GM23338 (cell line): ENCODE results near the gene GNG4. TPM values are rescaled to one million over a fixed set of nuclear protein-coding genes. Genes with fewer than 3 reads are reported as not detected.

Experiments
- ATAC-seq: fragments of 200-7000 bp; cut with Tn5 transposase; 3 replicates; pipeline ENCODE4 v1.9.1; 2020
- DNase-seq: peaks from one replicate; pipeline ENCODE4 v3.0.0-alpha.2; 2015; ENCODE audit warnings: low spot score
- H2AFZ ChIP-seq: fragments of 200-600 bp; sonication (generic); 2 replicates; pipeline ENCODE4 v1.8.0; 2016; ENCODE audit warnings: antibody characterized with exemption, mild to moderate bottlenecking, moderate library complexity
- H3F3A ChIP-seq: fragments of 200-600 bp; sonication (generic); replicated peaks from 2 replicates; pipeline ENCODE4 v1.8.0; 2017; ENCODE audit warnings: antibody characterized with exemption, mixed run types, low read depth
- H3K27ac ChIP-seq: fragments of 200-600 bp; sonication (generic); 2 replicates; pipeline ENCODE4 v1.6.1; 2016; ENCODE audit warnings: low read depth
- H3K27me3 ChIP-seq: fragments of 200-600 bp; sonication (generic); 2 replicates; pipeline ENCODE4 v1.8.0; 2016; ENCODE audit warnings: mild to moderate bottlenecking, mixed run types, moderate library complexity; ENCODE audit not compliant: insufficient read depth
- H3K36me3 ChIP-seq: fragments of 200-600 bp; sonication (generic); 2 replicates; pipeline ENCODE4 v1.8.0; 2016; ENCODE audit warnings: mild to moderate bottlenecking; ENCODE audit not compliant: insufficient read depth
- H3K4me1 ChIP-seq: fragments of 200-600 bp; sonication (generic); 2 replicates; pipeline ENCODE4 v1.8.0; 2016; ENCODE audit warnings: mild to moderate bottlenecking, moderate library complexity; ENCODE audit not compliant: insufficient read depth
- H3K4me2 ChIP-seq: fragments of 200-600 bp; sonication (generic); 2 replicates; pipeline ENCODE4 v1.7.1; 2017; ENCODE audit warnings: mixed run types
- H3K4me3 ChIP-seq: fragments of 200-600 bp; sonication (generic); 2 replicates; pipeline ENCODE4 v1.6.1; 2016; ENCODE audit warnings: mixed run types
- H3K79me2 ChIP-seq: fragments of 200-600 bp; sonication (generic); replicated peaks from 2 replicates; pipeline ENCODE4 v1.8.0; 2017; ENCODE audit warnings: mild to moderate bottlenecking; ENCODE audit not compliant: insufficient read depth
- H3K9me2 ChIP-seq: fragments of 200-600 bp; sonication (generic); 2 replicates; pipeline ENCODE4 v1.8.0; 2017; ENCODE audit not compliant: insufficient read depth
- H4K20me1 ChIP-seq: fragments of 200-600 bp; sonication (generic); replicated peaks from 2 replicates; pipeline ENCODE4 v1.8.0; 2017; ENCODE audit warnings: mild to moderate bottlenecking; ENCODE audit not compliant: insufficient read depth
- H3K27ac Mint-ChIP-seq: 2 replicates; pipeline ENCODE4 v1.8.0; 2020; ENCODE audit warnings: inconsistent platforms, mild to moderate bottlenecking, moderate library complexity, mixed read lengths
- H3K27me3 Mint-ChIP-seq: 3 replicates; pipeline ENCODE4 v1.8.0; 2022; ENCODE audit warnings: low read depth, mild to moderate bottlenecking, moderate library complexity, mixed read lengths, inconsistent platforms; ENCODE audit not compliant: insufficient read depth, poor library complexity
- H3K36me3 Mint-ChIP-seq: 3 replicates; pipeline ENCODE4 v1.8.0; 2021; ENCODE audit warnings: low read depth, mild to moderate bottlenecking, inconsistent platforms, moderate library complexity, mixed read lengths
- H3K4me1 Mint-ChIP-seq: 3 replicates; pipeline ENCODE4 v1.8.0; 2020; ENCODE audit warnings: mild to moderate bottlenecking, inconsistent platforms, mixed read lengths
- H3K4me3 Mint-ChIP-seq: 3 replicates; pipeline ENCODE4 v1.8.0; 2021; ENCODE audit warnings: moderate library complexity, mild to moderate bottlenecking, inconsistent platforms, mixed read lengths
- H3K9me3 Mint-ChIP-seq: 3 replicates; pipeline ENCODE4 v1.8.0; 2020; ENCODE audit warnings: moderate library complexity, mild to moderate bottlenecking, inconsistent platforms, mixed read lengths
- CREB1 ChIP-seq: fragments of 250-450 bp; sonication (Bioruptor Pico); IDR thresholded peaks from 2 replicates; pipeline ENCODE4 v1.5.0; 2020; ENCODE audit warnings: low read depth, mild to moderate bottlenecking, moderate library complexity
- EZH2phosphoT487 ChIP-seq: fragments of 200-600 bp; sonication (generic); IDR thresholded peaks from one replicate; pipeline ENCODE4 v1.8.1; 2018; ENCODE audit warnings: antibody characterized with exemption; ENCODE audit not compliant: unreplicated experiment
- NANOG ChIP-seq: IDR thresholded peaks from 2 replicates; pipeline ENCODE4 v1.6.1; 2016; ENCODE audit warnings: antibody characterized with exemption, borderline replicate concordance
- POLR2AphosphoS5 ChIP-seq: IDR thresholded peaks from 2 replicates; pipeline ENCODE4 v1.6.1; 2016; ENCODE audit warnings: antibody characterized with exemption, low read depth
- ZNF114 ChIP-seq: fragments of 250-450 bp; sonication (Bioruptor Pico); IDR thresholded peaks from 2 replicates; pipeline ENCODE4 v1.5.0; 2020; ENCODE audit warnings: mild to moderate bottlenecking, moderate library complexity
- ZNF331 ChIP-seq: fragments of 250-450 bp; sonication (Bioruptor Pico); IDR thresholded peaks from 2 replicates; pipeline ENCODE4 v1.5.0; 2020; ENCODE audit warnings: low read depth, mild to moderate bottlenecking, moderate library complexity
- polyA plus RNA-seq: library from polyadenylated mRNA; unstranded; fragments of >200 nt; fragmentation: Nextera tagmentation; extraction: Ambion mirVana; gene quantifications from 2 replicates; pipeline ENCODE4 v1.2.1, GENCODE V29; 2016
- total RNA-seq: library from RNA; depleted of rRNA; stranded (reverse); fragments of >200 nt; shearing (Covaris generic); gene quantifications from 2 replicates; pipeline ENCODE4 v1.2.3, GENCODE V29; 2014
- TF ChIP-seq, protein P1 (sequence below): fragments of 250-450 bp; sonication (Bioruptor Pico); IDR thresholded peaks from 2 replicates; pipeline ENCODE4 v1.5.0; 2020; ENCODE audit warnings: mild to moderate bottlenecking, moderate library complexity
- TF ChIP-seq, protein P2 (sequence below): IDR thresholded peaks from 2 replicates; pipeline ENCODE4 v1.6.1; 2016; ENCODE audit warnings: antibody characterized with exemption
- TF ChIP-seq, protein P3 (sequence below), 2 experiments: fragments of 200-600 bp in 1 of 2; sonication (generic) in 1 of 2; conservative IDR thresholded peaks; 2 replicates each; pipeline versions ENCODE4 v1.5.1 to v1.6.1; 2016 to 2017; ENCODE audit warnings: antibody characterized with exemption in 2 of 2, low read depth in 2 of 2, mild to moderate bottlenecking in 2 of 2, moderate library complexity in 1 of 2
- TF ChIP-seq, protein P4 (sequence below): IDR thresholded peaks from one replicate; pipeline ENCODE4 v1.6.1; 2018; ENCODE audit warnings: antibody characterized with exemption; ENCODE audit not compliant: unreplicated experiment

GNG4 gene
- total and polyA plus RNA-seq, 2 experiments from 2014 or later, result 40.2 to 49.2 TPM

DNA sequence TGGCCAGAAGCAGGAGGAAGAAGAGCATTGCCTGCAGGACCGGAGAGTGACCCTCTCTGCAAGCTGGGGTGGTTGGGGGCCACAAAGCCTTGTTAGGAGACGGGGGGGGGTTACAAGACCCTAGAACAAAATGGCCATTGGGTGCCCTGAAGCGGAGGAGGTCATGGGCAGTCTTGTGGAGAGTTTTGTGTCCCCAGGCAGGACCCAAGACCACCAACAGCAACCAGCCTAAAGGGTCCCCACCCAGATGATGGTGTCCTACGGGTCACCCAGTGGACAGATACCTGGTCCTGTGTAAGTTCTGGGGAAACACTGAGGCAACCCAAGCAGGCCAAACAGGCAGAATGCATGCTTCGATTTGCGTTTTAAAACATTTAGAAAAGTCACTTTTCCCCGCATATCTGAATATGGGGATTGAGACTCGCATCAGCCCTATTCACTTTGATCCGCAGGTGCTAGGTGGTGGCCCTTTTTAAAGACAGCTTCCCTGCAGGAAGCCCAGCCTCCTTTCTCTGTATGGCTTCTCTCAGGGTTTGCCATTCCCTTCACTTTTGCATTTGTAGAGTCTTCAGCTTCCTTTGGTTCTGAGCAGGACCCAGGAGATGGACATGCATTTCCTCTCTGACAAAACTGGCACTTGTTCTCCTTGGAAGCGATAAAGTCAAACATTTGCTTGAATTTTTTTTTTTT lies 21.1 kb downstream of the GNG4 start (continued):
- TF ChIP-seq, protein P1, sequence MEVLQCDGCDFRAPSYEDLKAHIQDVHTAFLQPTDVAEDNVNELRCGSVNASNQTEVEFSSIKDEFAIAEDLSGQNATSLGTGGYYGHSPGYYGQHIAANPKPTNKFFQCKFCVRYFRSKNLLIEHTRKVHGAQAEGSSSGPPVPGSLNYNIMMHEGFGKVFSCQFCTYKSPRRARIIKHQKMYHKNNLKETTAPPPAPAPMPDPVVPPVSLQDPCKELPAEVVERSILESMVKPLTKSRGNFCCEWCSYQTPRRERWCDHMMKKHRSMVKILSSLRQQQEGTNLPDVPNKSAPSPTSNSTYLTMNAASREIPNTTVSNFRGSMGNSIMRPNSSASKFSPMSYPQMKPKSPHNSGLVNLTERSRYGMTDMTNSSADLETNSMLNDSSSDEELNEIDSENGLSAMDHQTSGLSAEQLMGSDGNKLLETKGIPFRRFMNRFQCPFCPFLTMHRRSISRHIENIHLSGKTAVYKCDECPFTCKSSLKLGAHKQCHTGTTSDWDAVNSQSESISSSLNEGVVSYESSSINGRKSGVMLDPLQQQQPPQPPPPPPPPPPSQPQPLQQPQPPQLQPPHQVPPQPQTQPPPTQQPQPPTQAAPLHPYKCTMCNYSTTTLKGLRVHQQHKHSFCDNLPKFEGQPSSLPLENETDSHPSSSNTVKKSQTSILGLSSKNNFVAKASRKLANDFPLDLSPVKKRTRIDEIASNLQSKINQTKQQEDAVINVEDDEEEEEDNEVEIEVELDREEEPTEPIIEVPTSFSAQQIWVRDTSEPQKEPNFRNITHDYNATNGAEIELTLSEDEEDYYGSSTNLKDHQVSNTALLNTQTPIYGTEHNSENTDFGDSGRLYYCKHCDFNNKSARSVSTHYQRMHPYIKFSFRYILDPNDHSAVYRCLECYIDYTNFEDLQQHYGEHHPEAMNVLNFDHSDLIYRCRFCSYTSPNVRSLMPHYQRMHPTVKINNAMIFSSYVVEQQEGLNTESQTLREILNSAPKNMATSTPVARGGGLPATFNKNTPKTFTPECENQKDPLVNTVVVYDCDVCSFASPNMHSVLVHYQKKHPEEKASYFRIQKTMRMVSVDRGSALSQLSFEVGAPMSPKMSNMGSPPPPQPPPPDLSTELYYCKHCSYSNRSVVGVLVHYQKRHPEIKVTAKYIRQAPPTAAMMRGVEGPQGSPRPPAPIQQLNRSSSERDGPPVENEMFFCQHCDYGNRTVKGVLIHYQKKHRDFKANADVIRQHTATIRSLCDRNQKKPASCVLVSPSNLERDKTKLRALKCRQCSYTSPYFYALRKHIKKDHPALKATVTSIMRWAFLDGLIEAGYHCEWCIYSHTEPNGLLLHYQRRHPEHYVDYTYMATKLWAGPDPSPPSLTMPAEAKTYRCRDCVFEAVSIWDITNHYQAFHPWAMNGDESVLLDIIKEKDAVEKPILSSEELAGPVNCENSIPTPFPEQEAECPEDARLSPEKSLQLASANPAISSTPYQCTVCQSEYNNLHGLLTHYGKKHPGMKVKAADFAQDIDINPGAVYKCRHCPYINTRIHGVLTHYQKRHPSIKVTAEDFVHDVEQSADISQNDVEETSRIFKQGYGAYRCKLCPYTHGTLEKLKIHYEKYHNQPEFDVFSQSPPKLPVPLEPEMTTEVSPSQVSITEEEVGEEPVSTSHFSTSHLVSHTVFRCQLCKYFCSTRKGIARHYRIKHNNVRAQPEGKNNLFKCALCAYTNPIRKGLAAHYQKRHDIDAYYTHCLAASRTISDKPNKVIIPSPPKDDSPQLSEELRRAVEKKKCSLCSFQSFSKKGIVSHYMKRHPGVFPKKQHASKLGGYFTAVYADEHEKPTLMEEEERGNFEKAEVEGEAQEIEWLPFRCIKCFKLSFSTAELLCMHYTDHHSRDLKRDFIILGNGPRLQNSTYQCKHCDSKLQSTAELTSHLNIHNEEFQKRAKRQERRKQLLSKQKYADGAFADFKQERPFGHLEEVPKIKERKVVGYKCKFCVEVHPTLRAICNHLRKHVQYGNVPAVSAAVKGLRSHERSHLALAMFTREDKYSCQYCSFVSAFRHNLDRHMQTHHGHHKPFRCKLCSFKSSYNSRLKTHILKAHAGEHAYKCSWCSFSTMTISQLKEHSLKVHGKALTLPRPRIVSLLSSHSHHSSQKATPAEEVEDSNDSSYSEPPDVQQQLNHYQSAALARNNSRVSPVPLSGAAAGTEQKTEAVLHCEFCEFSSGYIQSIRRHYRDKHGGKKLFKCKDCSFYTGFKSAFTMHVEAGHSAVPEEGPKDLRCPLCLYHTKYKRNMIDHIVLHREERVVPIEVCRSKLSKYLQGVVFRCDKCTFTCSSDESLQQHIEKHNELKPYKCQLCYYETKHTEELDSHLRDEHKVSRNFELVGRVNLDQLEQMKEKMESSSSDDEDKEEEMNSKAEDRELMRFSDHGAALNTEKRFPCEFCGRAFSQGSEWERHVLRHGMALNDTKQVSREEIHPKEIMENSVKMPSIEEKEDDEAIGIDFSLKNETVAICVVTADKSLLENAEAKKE (CRISPR knock-in tag), result 0 out of 2 replicates have a peak, but pooled peaks have one; percentile 4
- TF ChIP-seq POLR2AphosphoS5 (no peak), NANOG (no peak)
- TF ChIP-seq, protein P2, sequence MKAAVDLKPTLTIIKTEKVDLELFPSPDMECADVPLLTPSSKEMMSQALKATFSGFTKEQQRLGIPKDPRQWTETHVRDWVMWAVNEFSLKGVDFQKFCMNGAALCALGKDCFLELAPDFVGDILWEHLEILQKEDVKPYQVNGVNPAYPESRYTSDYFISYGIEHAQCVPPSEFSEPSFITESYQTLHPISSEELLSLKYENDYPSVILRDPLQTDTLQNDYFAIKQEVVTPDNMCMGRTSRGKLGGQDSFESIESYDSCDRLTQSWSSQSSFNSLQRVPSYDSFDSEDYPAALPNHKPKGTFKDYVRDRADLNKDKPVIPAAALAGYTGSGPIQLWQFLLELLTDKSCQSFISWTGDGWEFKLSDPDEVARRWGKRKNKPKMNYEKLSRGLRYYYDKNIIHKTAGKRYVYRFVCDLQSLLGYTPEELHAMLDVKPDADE, result no peak

DNA sequence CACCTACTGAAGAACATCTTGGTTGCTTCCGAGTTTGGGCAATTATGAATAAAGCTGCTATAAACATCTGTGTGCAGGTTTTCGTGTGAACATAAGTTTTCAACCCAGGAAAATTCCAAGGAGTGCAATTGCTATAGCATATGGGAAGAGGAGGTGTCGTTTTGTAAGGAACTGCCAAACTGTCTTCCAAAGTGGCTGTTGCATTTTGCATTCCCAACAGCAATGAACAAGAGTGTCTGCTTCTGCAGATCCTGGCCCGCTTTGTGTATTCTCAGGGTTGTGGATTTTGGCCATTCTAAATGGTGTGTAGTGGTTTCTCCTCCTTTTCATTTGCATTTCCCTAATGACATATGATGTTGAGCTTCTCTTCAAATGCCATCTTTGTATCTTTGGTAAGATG lies 23.8 kb downstream of the GNG4 start:
- peaks cover 56% of the 10 kb centered on the region for H3K4me1 Mint-ChIP-seq
- H3K36me3 ChIP-seq, result no peaks in the 10 kb centered on the region
- peaks cover 8% of the 10 kb centered on the region for H3F3A ChIP-seq
- no peak overlapping the region for H3K4me3 ChIP-seq
- peaks cover 54% of the 10 kb centered on the region for H3K79me2 ChIP-seq
- H3K9me2 ChIP-seq, result peaks cover 6% of the 10 kb centered on the region; the same call in 1 of the 2 replicates
- H3K36me3 Mint-ChIP-seq, result peaks cover 3% of the 10 kb centered on the region; the same call in 2 of the 3 replicates
- no peak overlapping the region for H3K27ac ChIP-seq
- DNase-seq (no peak), ATAC-seq (no peak)
- no peak overlapping the region for H3K27ac Mint-ChIP-seq
- H3K9me3 Mint-ChIP-seq, result no peaks in the 10 kb centered on the region
- H3K27me3 ChIP-seq, result no peaks in the 10 kb centered on the region
- H4K20me1 ChIP-seq, result no peaks in the 10 kb centered on the region
- no peak overlapping the region for H3K4me2 ChIP-seq
- H3K4me1 ChIP-seq, result peaks cover 32% of the 10 kb centered on the region
- no peak overlapping the region for H2AFZ ChIP-seq
- H3K4me3 Mint-ChIP-seq, result no peak overlapping the region
- peaks cover 6% of the 10 kb centered on the region for H3K27me3 Mint-ChIP-seq
- TF ChIP-seq, protein P3, sequence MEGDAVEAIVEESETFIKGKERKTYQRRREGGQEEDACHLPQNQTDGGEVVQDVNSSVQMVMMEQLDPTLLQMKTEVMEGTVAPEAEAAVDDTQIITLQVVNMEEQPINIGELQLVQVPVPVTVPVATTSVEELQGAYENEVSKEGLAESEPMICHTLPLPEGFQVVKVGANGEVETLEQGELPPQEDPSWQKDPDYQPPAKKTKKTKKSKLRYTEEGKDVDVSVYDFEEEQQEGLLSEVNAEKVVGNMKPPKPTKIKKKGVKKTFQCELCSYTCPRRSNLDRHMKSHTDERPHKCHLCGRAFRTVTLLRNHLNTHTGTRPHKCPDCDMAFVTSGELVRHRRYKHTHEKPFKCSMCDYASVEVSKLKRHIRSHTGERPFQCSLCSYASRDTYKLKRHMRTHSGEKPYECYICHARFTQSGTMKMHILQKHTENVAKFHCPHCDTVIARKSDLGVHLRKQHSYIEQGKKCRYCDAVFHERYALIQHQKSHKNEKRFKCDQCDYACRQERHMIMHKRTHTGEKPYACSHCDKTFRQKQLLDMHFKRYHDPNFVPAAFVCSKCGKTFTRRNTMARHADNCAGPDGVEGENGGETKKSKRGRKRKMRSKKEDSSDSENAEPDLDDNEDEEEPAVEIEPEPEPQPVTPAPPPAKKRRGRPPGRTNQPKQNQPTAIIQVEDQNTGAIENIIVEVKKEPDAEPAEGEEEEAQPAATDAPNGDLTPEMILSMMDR (conservative IDR thresholded peaks at IDR 0.05; ENCODE audit: low read depth in 2 of 2), result no peak
- TF ChIP-seq ZNF114 (no peak), NANOG (no peak), ZNF331 (CRISPR knock-in tag) (no peak), EZH2phosphoT487 (no peak), CREB1 (CRISPR knock-in tag) (no peak), POLR2AphosphoS5 (no peak)
- TF ChIP-seq, protein P2, result no peak
- TF ChIP-seq, protein P4, sequence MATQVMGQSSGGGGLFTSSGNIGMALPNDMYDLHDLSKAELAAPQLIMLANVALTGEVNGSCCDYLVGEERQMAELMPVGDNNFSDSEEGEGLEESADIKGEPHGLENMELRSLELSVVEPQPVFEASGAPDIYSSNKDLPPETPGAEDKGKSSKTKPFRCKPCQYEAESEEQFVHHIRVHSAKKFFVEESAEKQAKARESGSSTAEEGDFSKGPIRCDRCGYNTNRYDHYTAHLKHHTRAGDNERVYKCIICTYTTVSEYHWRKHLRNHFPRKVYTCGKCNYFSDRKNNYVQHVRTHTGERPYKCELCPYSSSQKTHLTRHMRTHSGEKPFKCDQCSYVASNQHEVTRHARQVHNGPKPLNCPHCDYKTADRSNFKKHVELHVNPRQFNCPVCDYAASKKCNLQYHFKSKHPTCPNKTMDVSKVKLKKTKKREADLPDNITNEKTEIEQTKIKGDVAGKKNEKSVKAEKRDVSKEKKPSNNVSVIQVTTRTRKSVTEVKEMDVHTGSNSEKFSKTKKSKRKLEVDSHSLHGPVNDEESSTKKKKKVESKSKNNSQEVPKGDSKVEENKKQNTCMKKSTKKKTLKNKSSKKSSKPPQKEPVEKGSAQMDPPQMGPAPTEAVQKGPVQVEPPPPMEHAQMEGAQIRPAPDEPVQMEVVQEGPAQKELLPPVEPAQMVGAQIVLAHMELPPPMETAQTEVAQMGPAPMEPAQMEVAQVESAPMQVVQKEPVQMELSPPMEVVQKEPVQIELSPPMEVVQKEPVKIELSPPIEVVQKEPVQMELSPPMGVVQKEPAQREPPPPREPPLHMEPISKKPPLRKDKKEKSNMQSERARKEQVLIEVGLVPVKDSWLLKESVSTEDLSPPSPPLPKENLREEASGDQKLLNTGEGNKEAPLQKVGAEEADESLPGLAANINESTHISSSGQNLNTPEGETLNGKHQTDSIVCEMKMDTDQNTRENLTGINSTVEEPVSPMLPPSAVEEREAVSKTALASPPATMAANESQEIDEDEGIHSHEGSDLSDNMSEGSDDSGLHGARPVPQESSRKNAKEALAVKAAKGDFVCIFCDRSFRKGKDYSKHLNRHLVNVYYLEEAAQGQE, result no peak
